ENCODE measurements around the gene TRIM44.
"Not testable (repeated sequence)": the region's sequence is repeated elsewhere in the genome, so short reads cannot be mapped to it uniquely, and the experiment has no call there.

TRIM44 gene

DNA sequence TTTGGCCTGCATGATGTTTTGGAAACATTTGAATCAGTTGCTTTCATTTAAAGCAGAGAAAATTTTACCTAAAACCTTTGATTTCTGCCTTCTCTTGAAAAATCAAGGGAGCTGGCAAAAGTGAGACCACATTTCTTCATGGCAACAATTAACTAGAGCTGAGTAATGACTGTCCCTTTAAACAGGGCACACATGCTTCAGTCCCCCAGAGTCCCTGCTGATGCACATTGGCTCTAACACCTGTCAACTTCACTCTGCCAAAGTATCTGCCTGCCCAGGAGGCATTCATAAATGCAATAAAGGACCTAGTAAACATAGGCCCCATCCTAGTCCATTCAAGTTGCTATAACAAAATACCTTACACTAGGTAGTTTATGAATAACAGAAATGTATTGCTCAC, 194.2 kb downstream of the TRIM44 start:
- TF ChIP-seq, protein P1, sequence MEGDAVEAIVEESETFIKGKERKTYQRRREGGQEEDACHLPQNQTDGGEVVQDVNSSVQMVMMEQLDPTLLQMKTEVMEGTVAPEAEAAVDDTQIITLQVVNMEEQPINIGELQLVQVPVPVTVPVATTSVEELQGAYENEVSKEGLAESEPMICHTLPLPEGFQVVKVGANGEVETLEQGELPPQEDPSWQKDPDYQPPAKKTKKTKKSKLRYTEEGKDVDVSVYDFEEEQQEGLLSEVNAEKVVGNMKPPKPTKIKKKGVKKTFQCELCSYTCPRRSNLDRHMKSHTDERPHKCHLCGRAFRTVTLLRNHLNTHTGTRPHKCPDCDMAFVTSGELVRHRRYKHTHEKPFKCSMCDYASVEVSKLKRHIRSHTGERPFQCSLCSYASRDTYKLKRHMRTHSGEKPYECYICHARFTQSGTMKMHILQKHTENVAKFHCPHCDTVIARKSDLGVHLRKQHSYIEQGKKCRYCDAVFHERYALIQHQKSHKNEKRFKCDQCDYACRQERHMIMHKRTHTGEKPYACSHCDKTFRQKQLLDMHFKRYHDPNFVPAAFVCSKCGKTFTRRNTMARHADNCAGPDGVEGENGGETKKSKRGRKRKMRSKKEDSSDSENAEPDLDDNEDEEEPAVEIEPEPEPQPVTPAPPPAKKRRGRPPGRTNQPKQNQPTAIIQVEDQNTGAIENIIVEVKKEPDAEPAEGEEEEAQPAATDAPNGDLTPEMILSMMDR (IDR thresholded peaks at IDR 0.05), result no peak
- TF ChIP-seq ZFX (IDR thresholded peaks at IDR 0.05; ENCODE audit: borderline replicate concordance), result no peak
- no peak overlapping the region for H3K27ac ChIP-seq

DNA sequence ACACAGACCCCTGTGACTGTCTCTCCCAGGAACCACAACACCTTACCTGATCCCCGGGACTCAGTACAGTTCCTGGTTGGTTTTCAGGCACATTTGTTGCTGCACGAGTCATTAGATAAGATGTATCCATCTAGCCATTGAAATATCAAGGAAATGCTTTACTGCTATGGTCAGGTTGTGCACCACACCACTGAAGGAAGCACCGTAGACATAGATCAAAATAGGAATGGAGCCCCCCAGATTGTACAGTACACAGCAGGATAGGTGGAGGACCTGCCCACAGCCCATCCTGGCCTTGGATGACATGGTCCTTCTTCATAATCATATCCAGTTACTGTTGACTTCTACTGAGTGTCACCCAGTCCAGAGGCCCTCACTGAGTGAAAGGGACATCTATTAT, 195.3 kb downstream of the TRIM44 start:
- H3K27ac ChIP-seq, result no peak overlapping the region
- TF ChIP-seq, protein P1 (IDR thresholded peaks at IDR 0.05), result no peak
- TF ChIP-seq ZFX (IDR thresholded peaks at IDR 0.05; ENCODE audit: borderline replicate concordance), result no peak

DNA sequence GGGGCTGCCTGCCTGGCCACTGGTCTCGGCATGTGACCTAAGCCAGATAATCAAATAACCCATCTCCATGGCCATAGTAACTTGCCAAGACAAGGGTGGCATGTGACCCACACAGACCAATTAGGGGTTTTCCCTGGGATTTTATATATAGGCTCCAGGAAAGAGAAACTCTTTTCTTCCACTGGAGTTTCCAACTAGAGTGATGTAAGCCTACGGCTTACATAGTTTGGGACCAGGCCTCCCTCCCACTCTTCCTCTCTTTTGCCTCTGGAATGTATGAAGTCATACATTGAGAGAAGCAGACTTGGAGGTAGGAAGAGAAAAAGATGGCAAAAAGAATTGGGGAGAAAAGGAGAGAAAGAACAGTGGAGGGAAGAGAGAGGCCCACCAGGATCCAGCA, 196.7 kb downstream of the TRIM44 start:
- no peak overlapping the region for H3K27ac ChIP-seq
- TF ChIP-seq, protein P1 (IDR thresholded peaks at IDR 0.05), result no peak
- TF ChIP-seq ZFX (IDR thresholded peaks at IDR 0.05; ENCODE audit: borderline replicate concordance), result no peak

DNA sequence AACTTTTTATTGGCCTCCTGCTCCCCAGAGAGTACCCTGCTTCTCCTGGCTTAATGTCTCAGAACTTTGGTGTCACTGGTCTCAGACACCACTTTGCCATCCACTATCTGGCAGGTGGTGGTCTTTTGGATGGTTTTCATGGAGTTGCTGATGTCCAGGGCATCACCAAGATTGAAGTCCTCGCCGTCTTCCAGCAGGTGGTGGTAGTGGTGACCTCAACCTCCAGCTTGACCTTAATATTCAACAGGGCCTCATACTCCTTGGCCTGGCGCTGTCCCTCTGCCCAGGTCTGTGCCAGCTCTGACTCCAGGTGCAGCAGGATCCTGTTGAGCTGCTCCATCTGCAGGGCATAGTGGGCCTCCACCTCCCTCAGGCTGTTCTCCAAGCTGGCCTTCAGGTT, 197.6 kb downstream of the TRIM44 start:
- H3K27ac ChIP-seq, result not testable (repeated sequence)

DNA sequence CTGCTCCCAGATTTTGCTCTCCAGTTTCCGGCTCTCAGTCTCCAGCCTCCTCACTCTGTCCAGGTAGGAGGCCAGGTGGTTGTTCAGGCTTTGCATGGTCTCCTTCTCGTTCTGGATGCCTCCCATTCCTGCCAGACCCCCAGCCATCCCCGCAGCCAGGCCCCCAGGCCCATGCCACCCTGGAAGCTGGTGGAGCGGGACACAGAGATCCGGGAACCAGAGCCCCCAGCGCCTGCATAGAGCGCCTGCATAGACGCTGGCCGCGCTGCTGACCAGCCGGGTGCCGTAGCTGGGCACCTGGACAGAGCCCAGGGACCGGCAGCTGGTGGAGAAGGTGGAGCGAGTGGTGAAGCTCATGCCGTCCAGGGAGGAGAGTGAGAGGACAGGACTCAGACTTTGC, 198.6 kb downstream of the TRIM44 start:
- no peak for TF ChIP-seq ZFX (IDR thresholded peaks at IDR 0.05; ENCODE audit: borderline replicate concordance)
- TF ChIP-seq, protein P1 (IDR thresholded peaks at IDR 0.05), result no peak
- no peak overlapping the region for H3K27ac ChIP-seq

DNA sequence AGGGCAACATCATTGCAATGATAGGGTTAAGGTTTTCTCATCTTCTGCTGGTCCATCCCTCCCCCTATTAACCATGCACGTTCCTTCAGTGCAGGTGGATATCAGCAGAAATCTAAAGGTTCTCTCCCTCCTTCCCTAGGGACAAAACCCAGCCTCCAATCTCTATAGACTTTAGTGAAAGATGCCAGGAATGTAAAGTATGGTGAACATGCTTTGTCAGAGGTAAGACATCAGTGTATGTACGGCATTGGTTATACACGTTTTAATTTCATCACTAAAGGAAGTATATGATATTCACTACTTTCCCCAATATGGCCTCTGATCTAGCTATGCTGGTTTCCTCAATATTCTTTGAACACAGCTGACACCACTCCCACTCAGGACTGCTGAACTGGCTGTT, 200.1 kb downstream of the TRIM44 start:
- no peak overlapping the region for H3K27ac ChIP-seq
- no peak for TF ChIP-seq ZFX (IDR thresholded peaks at IDR 0.05; ENCODE audit: borderline replicate concordance)
- TF ChIP-seq, protein P1 (IDR thresholded peaks at IDR 0.05), result no peak

DNA sequence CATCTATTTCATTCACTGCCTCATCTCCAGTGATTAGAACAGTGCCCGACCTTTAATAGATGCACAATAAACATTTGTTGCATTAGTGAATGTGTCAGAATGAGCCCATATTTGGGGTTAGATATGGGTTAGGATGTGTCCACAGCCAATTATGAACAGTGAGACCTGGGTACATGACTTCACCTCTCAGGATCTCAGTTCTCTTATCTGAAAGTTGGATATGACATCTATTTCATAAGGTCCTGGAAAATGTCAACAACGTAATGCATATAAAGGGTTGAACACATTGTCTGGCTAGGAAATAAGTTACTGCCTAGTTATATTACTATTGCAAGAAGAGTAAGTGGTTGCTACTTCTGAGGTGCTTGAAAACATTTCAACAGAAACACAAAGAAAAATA, 201.6 kb downstream of the TRIM44 start:
- H3K27ac ChIP-seq, result no peak overlapping the region
- no peak for TF ChIP-seq ZFX (IDR thresholded peaks at IDR 0.05; ENCODE audit: borderline replicate concordance)
- TF ChIP-seq, protein P1 (IDR thresholded peaks at IDR 0.05), result no peak

DNA sequence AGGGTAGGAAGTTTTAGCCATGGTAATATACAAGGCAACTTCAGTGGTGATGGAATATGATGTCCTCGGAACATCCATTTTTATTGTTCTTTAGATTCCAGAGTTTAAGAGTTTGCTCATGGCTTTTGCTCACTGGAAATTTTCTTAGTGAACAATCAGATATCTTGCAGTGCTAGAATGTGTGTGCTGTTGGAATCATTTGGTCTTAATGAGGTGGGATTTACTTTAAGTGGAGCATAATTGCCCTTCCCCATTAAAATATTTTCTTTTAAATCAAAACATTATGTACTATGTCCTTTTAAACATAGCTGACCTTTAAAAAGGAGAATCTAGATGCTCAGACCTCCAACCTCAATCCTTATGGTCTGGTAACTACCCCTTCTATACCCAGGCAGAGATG, 204.0 kb downstream of the TRIM44 start:
- H3K27ac ChIP-seq, result no peak overlapping the region
- no peak for TF ChIP-seq ZFX (IDR thresholded peaks at IDR 0.05; ENCODE audit: borderline replicate concordance)
- TF ChIP-seq, protein P1 (IDR thresholded peaks at IDR 0.05), result no peak
